H9 (cell line): ENCODE data around the gene CKAP2. TPM values are rescaled to one million over a fixed set of nuclear protein-coding genes. Genes with fewer than 3 reads are reported as not detected.

Experiments
- DNase-seq: peaks from one replicate; pipeline ENCODE4 v3.0.0-alpha.2; 2017
- H2AFZ ChIP-seq: one replicate; pipeline ENCODE4 v1.6.1; 2013; ENCODE audit warnings: mild to moderate bottlenecking, low read length, control low read depth, moderate library complexity
- H2AK5ac ChIP-seq: 2 replicates; pipeline ENCODE4 v1.6.1; 2013; ENCODE audit warnings: low read length, control low read depth, mixed read lengths; ENCODE audit not compliant: insufficient read length
- H2BK120ac ChIP-seq: one replicate; pipeline ENCODE4 v1.6.1; 2013; ENCODE audit warnings: low read depth, mild to moderate bottlenecking, low read length, control low read depth, inconsistent platforms; ENCODE audit not compliant: poor library complexity, severe bottlenecking
- H2BK12ac ChIP-seq: 2 replicates; pipeline ENCODE4 v1.6.1; 2013; ENCODE audit warnings: low read length, control low read depth, mixed read lengths, low read depth; ENCODE audit not compliant: insufficient read length
- H2BK15ac ChIP-seq: 2 replicates; pipeline ENCODE4 v1.6.1; 2013; ENCODE audit warnings: low read depth, low read length, control low read depth
- H2BK20ac ChIP-seq: one replicate; pipeline ENCODE4 v1.6.1; 2013; ENCODE audit warnings: low read depth, mild to moderate bottlenecking, low read length, control low read depth, inconsistent platforms; ENCODE audit not compliant: poor library complexity, severe bottlenecking
- H2BK5ac ChIP-seq: 2 replicates; pipeline ENCODE4 v1.6.1; 2013; ENCODE audit warnings: low read length, control low read depth, mixed read lengths; ENCODE audit not compliant: insufficient read length
- H3K14ac ChIP-seq: 2 replicates; pipeline ENCODE4 v1.6.1; 2013; ENCODE audit warnings: low read length, control low read depth; ENCODE audit not compliant: insufficient read depth
- H3K18ac ChIP-seq: 2 replicates; pipeline ENCODE4 v1.6.1; 2013; ENCODE audit warnings: low read depth, mild to moderate bottlenecking, mixed read lengths, low read length, control low read depth; ENCODE audit not compliant: insufficient read length
- H3K23ac ChIP-seq: 2 replicates; pipeline ENCODE4 v1.6.1; 2013; ENCODE audit warnings: low read length, control low read depth, mixed read lengths, low read depth; ENCODE audit not compliant: insufficient read length
- H3K23me2 ChIP-seq: 2 replicates; pipeline ENCODE4 v1.6.1; 2013; ENCODE audit warnings: low read depth, mild to moderate bottlenecking, mixed read lengths, low read length, control low read depth; ENCODE audit not compliant: insufficient read length, poor library complexity, severe bottlenecking
- H3K27ac ChIP-seq: 2 replicates; pipeline ENCODE4 v1.5.1; 2013; ENCODE audit warnings: low read length, control low read depth, mixed read lengths, low read depth; ENCODE audit not compliant: insufficient read length
- H3K27me3 ChIP-seq: 2 replicates; pipeline ENCODE4 v1.6.1; 2013; ENCODE audit warnings: low read length, control low read depth, inconsistent platforms; ENCODE audit not compliant: insufficient read depth
- H3K4ac ChIP-seq: 2 replicates; pipeline ENCODE4 v1.6.1; 2013; ENCODE audit warnings: low read depth, mild to moderate bottlenecking, control low read depth, inconsistent platforms, low read length, moderate library complexity
- H3K4me1 ChIP-seq: 2 replicates; pipeline ENCODE4 v1.6.1; 2013; ENCODE audit warnings: low read length, control low read depth, inconsistent platforms; ENCODE audit not compliant: insufficient read depth
- H3K4me2 ChIP-seq: 2 replicates; pipeline ENCODE4 v1.6.1; 2013; ENCODE audit warnings: low read length, control low read depth, mixed read lengths; ENCODE audit not compliant: insufficient read length, insufficient read depth
- H3K56ac ChIP-seq: 2 replicates; pipeline ENCODE4 v1.6.1; 2013; ENCODE audit warnings: low read depth, mild to moderate bottlenecking, mixed read lengths, low read length, control low read depth; ENCODE audit not compliant: insufficient read length
- H3K79me1 ChIP-seq: 2 replicates; pipeline ENCODE4 v1.6.1; 2013; ENCODE audit warnings: low read depth, mild to moderate bottlenecking, moderate library complexity, low read length, control low read depth, inconsistent platforms; ENCODE audit not compliant: insufficient read depth, poor library complexity, severe bottlenecking
- H3K79me2 ChIP-seq: 2 replicates; pipeline ENCODE4 v1.6.1; 2013; ENCODE audit warnings: low read length, control low read depth, inconsistent platforms; ENCODE audit not compliant: insufficient read depth
- H3K9ac ChIP-seq: 2 replicates; pipeline ENCODE4 v1.6.1; 2013; ENCODE audit warnings: low read length, control low read depth, mixed read lengths; ENCODE audit not compliant: insufficient read length; ENCODE audit errors: extremely low read depth
- H3K9me3 ChIP-seq: one replicate; pipeline ENCODE4 v1.6.1; 2013; ENCODE audit warnings: low read depth, low read length, inconsistent platforms; ENCODE audit not compliant: control insufficient read depth
- H3T11ph ChIP-seq: one replicate; pipeline ENCODE4 v1.6.1; 2013; ENCODE audit warnings: mild to moderate bottlenecking, low read length, control low read depth, inconsistent platforms
- H4K20me1 ChIP-seq: one replicate; pipeline ENCODE4 v1.6.1; 2013; ENCODE audit not compliant: control insufficient read depth, insufficient read length, insufficient read depth
- H4K5ac ChIP-seq: 2 replicates; pipeline ENCODE4 v1.6.1; 2013; ENCODE audit warnings: low read depth, mild to moderate bottlenecking, mixed read lengths, low read length, control low read depth; ENCODE audit not compliant: insufficient read length
- H4K8ac ChIP-seq: replicated peaks from 2 replicates; pipeline ENCODE4 v1.6.1; 2013; ENCODE audit warnings: low read length, control low read depth, mixed read lengths, low read depth; ENCODE audit not compliant: insufficient read length
- H4K91ac ChIP-seq: 2 replicates; pipeline ENCODE4 v1.6.1; 2013; ENCODE audit warnings: low read depth, mild to moderate bottlenecking, moderate library complexity, mixed read lengths, low read length, control low read depth; ENCODE audit not compliant: insufficient read length
- H3K27ac Mint-ChIP-seq, 3 experiments: 2 replicates in 2 of 3; 3 replicates in 1 of 3; pipeline ENCODE4 v1.8.0; 2020 to 2021; ENCODE audit warnings: mixed read lengths in 3 of 3, mild to moderate bottlenecking in 1 of 3, moderate library complexity in 1 of 3
- H3K27me3 Mint-ChIP-seq: 2 replicates; pipeline ENCODE4 v1.8.0; 2021; ENCODE audit warnings: low read depth, mild to moderate bottlenecking, moderate library complexity, mixed read lengths
- H3K36me3 Mint-ChIP-seq, 3 experiments: 2 replicates in 2 of 3; 3 replicates in 1 of 3; pipeline ENCODE4 v1.8.0; 2020 to 2021; ENCODE audit warnings: low read depth in 3 of 3, mixed read lengths in 3 of 3; ENCODE audit not compliant: insufficient read depth in 1 of 3
- H3K4me1 Mint-ChIP-seq, 2 experiments: 2 replicates each; pipeline ENCODE4 v1.8.0; 2020; ENCODE audit warnings: mixed read lengths in 2 of 2
- H3K4me3 Mint-ChIP-seq, 2 experiments: 2 replicates in 1 of 2; 3 replicates in 1 of 2; pipeline ENCODE4 v1.8.0; 2020 to 2021; ENCODE audit warnings: mild to moderate bottlenecking in 2 of 2, mixed read lengths in 2 of 2, moderate library complexity in 1 of 2
- H3K9me3 Mint-ChIP-seq, 2 experiments: 2 replicates in 1 of 2; 3 replicates in 1 of 2; pipeline ENCODE4 v1.8.0; 2020; ENCODE audit warnings: mild to moderate bottlenecking in 2 of 2, mixed read lengths in 2 of 2, moderate library complexity in 1 of 2
- CTCF ChIP-seq: fragments of 200-600 bp; sonication (generic); conservative IDR thresholded peaks from 3 replicates; pipeline ENCODE4 v1.8.0; 2021; ENCODE audit warnings: antibody characterized with exemption, mild to moderate bottlenecking
- whole genome bisulfite sequencing: extraction: QIAGEN DNeasy Blood & Tissue Kit; methylation state at CpG from one replicate; pipeline ENCODE4 v1.1.7; 2013; ENCODE audit warnings: missing lambda C conversion rate, low lambda C conversion rate, mixed read lengths; ENCODE audit not compliant: insufficient read length; ENCODE audit errors: extremely low coverage; 5-methylcytosine and 5-hydroxymethylcytosine counted together
- total RNA-seq: library from RNA; stranded (reverse); gene quantifications from 2 replicates; pipeline ENCODE4 v1.2.1, GENCODE V29; 2021

The CKAP2 gene
- total RNA-seq, 1 experiment from 2014 or later = 72.4 TPM

GRCh38 chr13:52414051-52414450 lies 41.2 kb upstream of the CKAP2 start:
- Histone ChIP-seq H4K20me1 (no peaks in the 10 kb centered on the region), H3K9ac (no peak overlapping the region), H2BK15ac (no peak overlapping the region), H2BK20ac (no peak overlapping the region), H2BK120ac (no peak overlapping the region), H3K79me2 (no peaks in the 10 kb centered on the region), H2AK5ac (no peak overlapping the region), H3K79me1 (no peaks in the 10 kb centered on the region), H3K9me3 (no peaks in the 10 kb centered on the region), H4K8ac (no peak overlapping the region), H2AFZ (no peak overlapping the region), H3K18ac (no peak overlapping the region), H3K14ac (no peak overlapping the region), H3K4ac (no peak overlapping the region), H2BK5ac (no peak overlapping the region), H4K5ac (no peak overlapping the region), H2BK12ac (no peak overlapping the region), H3K23me2 (no peaks in the 10 kb centered on the region), H3T11ph (no peak overlapping the region), H3K4me2 (no peak overlapping the region), H3K27me3 (no peaks in the 10 kb centered on the region), H3K4me1 (no peaks in the 10 kb centered on the region), H3K27ac (no peak overlapping the region), H4K91ac (no peak overlapping the region), H3K56ac (no peak overlapping the region), H3K23ac (no peak overlapping the region)
- no peak overlapping the region for H3K27ac Mint-ChIP-seq
- H3K36me3 Mint-ChIP-seq = peaks cover 5 to 35% (median 29%) of the 10 kb centered on the region in 3 experiments; a peak in 6 of 7 replicates
- H3K4me1 Mint-ChIP-seq = no peaks in the 10 kb centered on the region
- no peak for DNase-seq
- no CpG with 5 or more reads among the region's 1 CpG for WGBS
- H3K27me3 Mint-ChIP-seq = no peaks in the 10 kb centered on the region
- H3K9me3 Mint-ChIP-seq = no peaks in the 10 kb centered on the region
- TF ChIP-seq CTCF = no peak
- no peak overlapping the region for H3K4me3 Mint-ChIP-seq
